SK-N-SH (cell line): ENCODE results near the gene SH3D19. TPM values are rescaled to one million over a fixed set of nuclear protein-coding genes. Genes with fewer than 3 reads are reported as not detected.

Experiments
- CTCF ChIA-PET: fragments of 300-600, 350-600 bp; formaldehyde crosslinking; extraction: SDS; loops from one replicate; lab custom pipeline; 2021; lab: Yijun Ruan, JAX
- POLR2A ChIA-PET: fragments of 350-600 bp; sonication (Branson Sonifier 250); formaldehyde crosslinking; extraction: SDS; loops from one replicate; lab custom pipeline; 2020; ENCODE audit warnings: antibody characterized with exemption, inconsistent platforms; lab: Yijun Ruan, JAX
- DNase-seq: peaks from one replicate; pipeline ENCODE4 v3.0.0; 2012
- H2AFZ ChIP-seq: fragments of 200-600 bp; sonication (generic); 2 replicates; pipeline ENCODE4 v1.8.1; 2016; ENCODE audit warnings: antibody characterized with exemption, mild to moderate bottlenecking, low read depth
- H3F3A ChIP-seq: fragments of 200-600 bp; sonication (generic); replicated peaks from 2 replicates; pipeline ENCODE3; 2016; ENCODE audit warnings: antibody characterized with exemption, mild to moderate bottlenecking; ENCODE audit not compliant: insufficient read depth
- H3K27ac ChIP-seq, 2 experiments: fragments of 200-500 bp in 1 of 2; fragments of 200-600 bp in 1 of 2; sonication (Bioruptor generic) in 1 of 2; sonication (generic), shearing (Covaris generic) in 1 of 2; 2 replicates each; pipeline versions ENCODE4 v1.5.1 to v1.6.1; 2014 to 2016; ENCODE audit warnings: low read depth in 2 of 2, inconsistent platforms in 1 of 2, low read length in 1 of 2, mild to moderate bottlenecking in 1 of 2, mixed read lengths in 1 of 2
- H3K27me3 ChIP-seq: fragments of 200-600 bp; sonication (generic), shearing (Covaris generic); 2 replicates; pipeline ENCODE4 v1.6.1; 2016; ENCODE audit warnings: mixed run types; ENCODE audit not compliant: insufficient read depth
- H3K36me3 ChIP-seq, 2 experiments: fragments of 200-500 bp in 1 of 2; fragments of 200-600 bp in 1 of 2; sonication (Bioruptor generic) in 1 of 2; sonication (generic) in 1 of 2; replicated peaks in 1 of 2; 2 replicates each; pipeline versions ENCODE3 to v1.5.1; 2014 to 2016; ENCODE audit warnings: low read length in 1 of 2, mild to moderate bottlenecking in 1 of 2; ENCODE audit not compliant: insufficient read depth in 2 of 2, control insufficient read depth in 1 of 2
- H3K4me1 ChIP-seq, 2 experiments: fragments of 200-500 bp in 1 of 2; fragments of 200-600 bp in 1 of 2; sonication (Bioruptor generic) in 1 of 2; sonication (generic), shearing (Covaris generic) in 1 of 2; 2 replicates each; pipeline versions ENCODE4 v1.5.1 to v1.6.1; 2014 to 2016; ENCODE audit warnings: low read depth in 1 of 2, low read length in 1 of 2, mixed run types in 1 of 2; ENCODE audit not compliant: insufficient read depth in 2 of 2, control insufficient read depth in 1 of 2
- H3K4me2 ChIP-seq: fragments of 200-600 bp; sonication (generic), shearing (Covaris generic); 2 replicates; pipeline ENCODE4 v1.6.1; 2017; ENCODE audit warnings: mixed run types
- H3K4me3 ChIP-seq, 2 experiments: fragments of 200-500 bp in 1 of 2; fragments of 200-600 bp in 1 of 2; sonication (Bioruptor generic) in 1 of 2; sonication (generic), shearing (Covaris generic) in 1 of 2; 2 replicates each; pipeline versions ENCODE4 v1.5.1 to v1.8.1; 2014 to 2016; ENCODE audit warnings: low read depth in 2 of 2, inconsistent platforms in 1 of 2, low read length in 1 of 2, mild to moderate bottlenecking in 1 of 2, mixed read lengths in 1 of 2, moderate library complexity in 1 of 2
- H3K79me2 ChIP-seq: fragments of 200-600 bp; sonication (generic); 2 replicates; pipeline ENCODE4 v1.8.1; 2017; ENCODE audit warnings: mild to moderate bottlenecking; ENCODE audit not compliant: insufficient read depth
- H3K9ac ChIP-seq: fragments of 200-600 bp; sonication (generic); 2 replicates; pipeline ENCODE4 v1.6.1; 2017; ENCODE audit warnings: mixed run types
- H3K9me2 ChIP-seq: fragments of 200-600 bp; sonication (generic); 2 replicates; pipeline ENCODE4 v1.6.1; 2017; ENCODE audit warnings: mixed run types
- H3K9me3 ChIP-seq: fragments of 200-600 bp; sonication (generic); 2 replicates; pipeline ENCODE4 v1.6.1; 2017; ENCODE audit warnings: mixed run types, mild to moderate bottlenecking, moderate library complexity
- H4K20me1 ChIP-seq: fragments of 200-600 bp; sonication (generic); 2 replicates; pipeline ENCODE4 v1.6.1; 2017; ENCODE audit warnings: mild to moderate bottlenecking, mixed run types; ENCODE audit not compliant: insufficient read depth
- CHD2 ChIP-seq: fragments of 150-350 bp; IDR thresholded peaks from 2 replicates; pipeline ENCODE4 v1.6.1; 2018; ENCODE audit warnings: low read length; ENCODE audit not compliant: partially characterized antibody
- ELF1 ChIP-seq: IDR thresholded peaks from 2 replicates; pipeline ENCODE4 v1.4.0; 2012
- FOSL2 ChIP-seq: IDR thresholded peaks from 2 replicates; pipeline ENCODE4 v1.4.0; 2012; ENCODE audit warnings: low read depth, mild to moderate bottlenecking, moderate library complexity, borderline replicate concordance
- FOXM1 ChIP-seq: IDR thresholded peaks from 2 replicates; pipeline ENCODE4 v1.4.0; 2012; ENCODE audit warnings: low read depth, mild to moderate bottlenecking
- GABPA ChIP-seq: IDR thresholded peaks from 2 replicates; pipeline ENCODE4 v1.4.0; 2012; ENCODE audit warnings: low read depth, mild to moderate bottlenecking
- MEF2A ChIP-seq: IDR thresholded peaks from 2 replicates; pipeline ENCODE4 v1.4.0; 2012; ENCODE audit warnings: low read depth, borderline replicate concordance
- MXI1 ChIP-seq: IDR thresholded peaks from 2 replicates; pipeline ENCODE4 v1.6.1; 2012; ENCODE audit warnings: mild to moderate bottlenecking, low read depth, low read length, improper control_type of control experiment
- NFIC ChIP-seq: IDR thresholded peaks from 2 replicates; pipeline ENCODE4 v1.4.0; 2012; ENCODE audit warnings: borderline replicate concordance
- NRF1 ChIP-seq: IDR thresholded peaks from 2 replicates; pipeline ENCODE4 v1.6.1; 2012; ENCODE audit warnings: low read depth, mild to moderate bottlenecking, low read length
- RCOR1 ChIP-seq: fragments of 150-350 bp; IDR thresholded peaks from 2 replicates; pipeline ENCODE4 v1.6.1; 2017; ENCODE audit warnings: antibody characterized with exemption, low read length
- RXRA ChIP-seq: IDR thresholded peaks from 2 replicates; pipeline ENCODE4 v1.4.0; 2012; ENCODE audit warnings: low read depth, mild to moderate bottlenecking, borderline replicate concordance
- SIN3A ChIP-seq: IDR thresholded peaks from 2 replicates; pipeline ENCODE4 v1.6.1; 2012; ENCODE audit warnings: low read depth, mild to moderate bottlenecking, low read length, moderate library complexity, borderline replicate concordance
- WGBS: methylation state at CpG from one replicate; pipeline ENCODE4 v1.1.6; 2017; ENCODE audit warnings: low lambda C conversion rate; 5-methylcytosine and 5-hydroxymethylcytosine counted together
- polyA plus RNA-seq, 3 experiments: library from polyadenylated mRNA; depleted of rRNA; stranded (reverse); fragments of >200 nt; gene quantifications; 2 replicates each; pipeline ENCODE4 v1.2.3, GENCODE V29; 2012
- TF ChIP-seq, protein P1 (sequence below): IDR thresholded peaks from 2 replicates; pipeline ENCODE4 v1.4.0; 2012; ENCODE audit warnings: low read depth, borderline replicate concordance
- TF ChIP-seq, protein P2 (sequence below): IDR thresholded peaks from 2 replicates; pipeline ENCODE4 v1.6.1; 2012; ENCODE audit warnings: mild to moderate bottlenecking, low read depth, low read length, moderate library complexity
- TF ChIP-seq, protein P3 (sequence below): IDR thresholded peaks from 2 replicates; pipeline ENCODE4 v1.4.0; 2012; ENCODE audit warnings: low read depth

The SH3D19 gene
- polyA plus RNA-seq, 1 of the 3 experiments (the other 2 are of a cell fraction) = 7.1 TPM

DNA sequence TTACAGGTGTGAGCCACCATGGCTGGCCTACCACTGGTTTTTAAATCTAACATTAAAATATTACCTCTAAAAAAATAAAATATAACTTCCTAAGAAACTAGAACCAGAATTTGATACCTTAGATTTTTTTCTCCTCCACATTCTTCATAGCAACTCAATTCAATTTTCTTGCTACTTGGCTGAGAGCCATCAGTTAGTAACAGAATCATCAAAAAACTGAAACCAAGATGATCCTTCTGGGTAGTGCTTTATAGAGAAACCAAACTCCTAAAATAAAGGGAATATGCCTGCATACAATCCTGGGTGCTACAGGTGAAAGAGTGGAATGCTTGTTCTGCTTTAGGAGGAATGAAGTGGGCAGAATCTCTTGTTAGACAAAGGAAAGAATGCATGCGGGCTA is 161.6 kb downstream of the SH3D19 start:
- Histone ChIP-seq H3K4me3 (no peak overlapping the region), H3K79me2 (no peaks in the 10 kb centered on the region), H3F3A (peaks cover 2% of the 10 kb centered on the region), H3K36me3 (peaks cover 3 to 23% of the 10 kb centered on the region in 2 experiments), H3K27me3 (no peaks in the 10 kb centered on the region), H4K20me1 (no peaks in the 10 kb centered on the region), H3K9me3 (no peaks in the 10 kb centered on the region), H3K4me1 (peaks cover 0 to 9% of the 10 kb centered on the region in 2 experiments; a peak in 2 of 4 replicates), H3K4me2 (no peak overlapping the region), H3K9me2 (no peaks in the 10 kb centered on the region), H3K27ac (peak overlapping the region in 1 of 2 experiments; percentile 48; a peak in 2 of 4 replicates), H2AFZ (no peak overlapping the region), H3K9ac (no peak overlapping the region)
- 87% methylated on average over 1 of the region's 1 CpG for WGBS
- TF ChIP-seq NRF1 (no peak), NFIC (peak; percentile 36; the same call in 1 of the 2 replicates)
- DNase-seq = no peak
- ChIA-PET CTCF (no interaction called here), POLR2A (no interaction called here)

GRCh38 chr4:151158979-151159378 is 166.4 kb downstream of the SH3D19 start:
- TF ChIP-seq, protein P1, sequence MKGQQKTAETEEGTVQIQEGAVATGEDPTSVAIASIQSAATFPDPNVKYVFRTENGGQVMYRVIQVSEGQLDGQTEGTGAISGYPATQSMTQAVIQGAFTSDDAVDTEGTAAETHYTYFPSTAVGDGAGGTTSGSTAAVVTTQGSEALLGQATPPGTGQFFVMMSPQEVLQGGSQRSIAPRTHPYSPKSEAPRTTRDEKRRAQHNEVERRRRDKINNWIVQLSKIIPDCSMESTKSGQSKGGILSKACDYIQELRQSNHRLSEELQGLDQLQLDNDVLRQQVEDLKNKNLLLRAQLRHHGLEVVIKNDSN = no peak
- TF ChIP-seq MXI1 (no peak), GABPA (no peak), SIN3A (no peak), FOSL2 (no peak), RXRA (no peak), FOXM1 (no peak), RCOR1 (no peak), NFIC (no peak), CHD2 (no peak), ELF1 (no peak), MEF2A (no peak)
- TF ChIP-seq, protein P2, sequence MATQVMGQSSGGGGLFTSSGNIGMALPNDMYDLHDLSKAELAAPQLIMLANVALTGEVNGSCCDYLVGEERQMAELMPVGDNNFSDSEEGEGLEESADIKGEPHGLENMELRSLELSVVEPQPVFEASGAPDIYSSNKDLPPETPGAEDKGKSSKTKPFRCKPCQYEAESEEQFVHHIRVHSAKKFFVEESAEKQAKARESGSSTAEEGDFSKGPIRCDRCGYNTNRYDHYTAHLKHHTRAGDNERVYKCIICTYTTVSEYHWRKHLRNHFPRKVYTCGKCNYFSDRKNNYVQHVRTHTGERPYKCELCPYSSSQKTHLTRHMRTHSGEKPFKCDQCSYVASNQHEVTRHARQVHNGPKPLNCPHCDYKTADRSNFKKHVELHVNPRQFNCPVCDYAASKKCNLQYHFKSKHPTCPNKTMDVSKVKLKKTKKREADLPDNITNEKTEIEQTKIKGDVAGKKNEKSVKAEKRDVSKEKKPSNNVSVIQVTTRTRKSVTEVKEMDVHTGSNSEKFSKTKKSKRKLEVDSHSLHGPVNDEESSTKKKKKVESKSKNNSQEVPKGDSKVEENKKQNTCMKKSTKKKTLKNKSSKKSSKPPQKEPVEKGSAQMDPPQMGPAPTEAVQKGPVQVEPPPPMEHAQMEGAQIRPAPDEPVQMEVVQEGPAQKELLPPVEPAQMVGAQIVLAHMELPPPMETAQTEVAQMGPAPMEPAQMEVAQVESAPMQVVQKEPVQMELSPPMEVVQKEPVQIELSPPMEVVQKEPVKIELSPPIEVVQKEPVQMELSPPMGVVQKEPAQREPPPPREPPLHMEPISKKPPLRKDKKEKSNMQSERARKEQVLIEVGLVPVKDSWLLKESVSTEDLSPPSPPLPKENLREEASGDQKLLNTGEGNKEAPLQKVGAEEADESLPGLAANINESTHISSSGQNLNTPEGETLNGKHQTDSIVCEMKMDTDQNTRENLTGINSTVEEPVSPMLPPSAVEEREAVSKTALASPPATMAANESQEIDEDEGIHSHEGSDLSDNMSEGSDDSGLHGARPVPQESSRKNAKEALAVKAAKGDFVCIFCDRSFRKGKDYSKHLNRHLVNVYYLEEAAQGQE = no peak
- TF ChIP-seq, protein P3, sequence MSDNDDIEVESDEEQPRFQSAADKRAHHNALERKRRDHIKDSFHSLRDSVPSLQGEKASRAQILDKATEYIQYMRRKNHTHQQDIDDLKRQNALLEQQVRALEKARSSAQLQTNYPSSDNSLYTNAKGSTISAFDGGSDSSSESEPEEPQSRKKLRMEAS = no peak
- no peak overlapping the region for H3K9ac ChIP-seq
- ChIA-PET CTCF (interaction anchor here (1.0 kb wide), 1 partner anchor 54 kb away, joined by 3 read pairs; no protein-coding TSS in a partner anchor), POLR2A (no interaction called here)
- no peak overlapping the region for H3K27ac ChIP-seq
- H2AFZ ChIP-seq = no peak overlapping the region
- H3K4me2 ChIP-seq = no peak overlapping the region
- H3K9me3 ChIP-seq = no peaks in the 10 kb centered on the region
- no peaks in the 10 kb centered on the region for H3K27me3 ChIP-seq
- peaks cover 3 to 37% of the 10 kb centered on the region in 2 experiments for H3K36me3 ChIP-seq
- 93% methylated on average over 1 of the region's 1 CpG for WGBS
- no peaks in the 10 kb centered on the region for H3K79me2 ChIP-seq
- no peaks in the 10 kb centered on the region for H3K9me2 ChIP-seq
- H3F3A ChIP-seq = peaks cover 2% of the 10 kb centered on the region
- no peak for DNase-seq
- H3K4me1 ChIP-seq = no peaks in the 10 kb centered on the region; a peak in 1 of 4 replicates
- no peaks in the 10 kb centered on the region for H4K20me1 ChIP-seq
- H3K4me3 ChIP-seq = no peak overlapping the region
